DMS53 treated with DMSO at 0.1 percent for 48 hours (cell line): ENCODE measurements around the gene PTPRK.

Source experiments
- DNase-seq: peaks from one replicate; lab custom pipeline; 2025; ENCODE audit not compliant: unreplicated experiment; lab: John Stamatoyannopoulos, UW

PTPRK gene

GRCh38 chr6:128251445-128252340, 268.7 kb downstream of the PTPRK start:
- no peak for DNase-seq

GRCh38 chr6:128250370-128251070, 269.9 kb downstream of the PTPRK start:
- DNase-seq = no peak

- DNase-seq = no peak
These were observed 271.0 kb downstream of the PTPRK start for GRCh38 chr6:128249429-128249828.

- peak; percentile 21 for DNase-seq
These were observed 273.7 kb downstream of the PTPRK start for GRCh38 chr6:128246472-128247260.

- no peak for DNase-seq
These were observed 275.5 kb downstream of the PTPRK start for GRCh38 chr6:128244751-128245405.

- DNase-seq = no peak
These were observed 277.5 kb downstream of the PTPRK start for GRCh38 chr6:128242765-128243403.

GRCh38 chr6:128241216-128241615, 279.2 kb downstream of the PTPRK start:
- no peak for DNase-seq

- DNase-seq = no peak
These were observed 280.4 kb downstream of the PTPRK start for GRCh38 chr6:128240024-128240428.

GRCh38 chr6:128239146-128239545, 281.3 kb downstream of the PTPRK start:
- DNase-seq = no peak

- DNase-seq = no peak
These were observed 282.2 kb downstream of the PTPRK start for GRCh38 chr6:128238225-128238624.

GRCh38 chr6:128235556-128235955, 284.8 kb downstream of the PTPRK start:
- no peak for DNase-seq

- DNase-seq = no peak
These were observed 286.9 kb downstream of the PTPRK start for GRCh38 chr6:128233531-128233930.

GRCh38 chr6:128230267-128230989, 290.0 kb downstream of the PTPRK start:
- no peak for DNase-seq

- no peak for DNase-seq
These were observed 294.8 kb downstream of the PTPRK start for GRCh38 chr6:128225612-128226011.

GRCh38 chr6:128216917-128217316, 303.5 kb downstream of the PTPRK start:
- DNase-seq = no peak

- no peak for DNase-seq
These were observed 310.6 kb downstream of the PTPRK start for GRCh38 chr6:128209771-128210170.

GRCh38 chr6:128208851-128209580, 311.4 kb downstream of the PTPRK start:
- DNase-seq = no peak

- no peak for DNase-seq
These were observed 312.3 kb downstream of the PTPRK start for GRCh38 chr6:128208078-128208477.
